A549 (cell line): ENCODE data around the gene NAT10.

ENCODE experiments used
- CEBPB ChIP-seq, 2 experiments: fragments of >200 bp in 1 of 2; sonication (Bioruptor Twin) in 1 of 2; formaldehyde crosslinking in 1 of 2; IDR thresholded peaks; 2 replicates each; pipeline ENCODE4 v1.6.1; 2012 to 2016
- ESRRA ChIP-seq: fragments of 150-350 bp; IDR thresholded peaks from 2 replicates; pipeline ENCODE4 v1.6.1; 2014; ENCODE audit warnings: mild to moderate bottlenecking, low read length, borderline replicate concordance
- MAFK ChIP-seq: fragments of 450-650 bp; IDR thresholded peaks from 2 replicates; pipeline ENCODE4 v1.6.1; 2014; ENCODE audit not compliant: partially characterized antibody
- POLR2A ChIP-seq: IDR thresholded peaks from 2 replicates; pipeline ENCODE4 v1.6.1; 2012; ENCODE audit warnings: mild to moderate bottlenecking, low read length
- RAD21 ChIP-seq, 2 experiments: fragments of >200 bp in 1 of 2; sonication (Bioruptor Twin) in 1 of 2; formaldehyde crosslinking in 1 of 2; IDR thresholded peaks in 1 of 2; conservative IDR thresholded peaks in 1 of 2; 2 replicates in 1 of 2; 3 replicates in 1 of 2; pipeline ENCODE4 v1.6.1; 2012 to 2018; ENCODE audit warnings: inconsistent platforms in 1 of 2
- TF ChIP-seq, protein P1 (sequence below): IDR thresholded peaks from 2 replicates; pipeline ENCODE4 v1.6.1; 2012
- TF ChIP-seq, protein P2 (sequence below): fragments of 250-450 bp; sonication (Bioruptor Pico); IDR thresholded peaks from 2 replicates; pipeline ENCODE4 v1.5.0; 2021; ENCODE audit warnings: mild to moderate bottlenecking, moderate library complexity, borderline replicate concordance
- TF ChIP-seq, protein P3 (sequence below): fragments of >200 bp; sonication (Bioruptor Twin); formaldehyde crosslinking; IDR thresholded peaks from 3 replicates; pipeline ENCODE4 v1.5.1; 2016
- TF ChIP-seq, protein P4 (sequence below): fragments of 150-350 bp; IDR thresholded peaks from 2 replicates; pipeline ENCODE4 v1.6.1; 2014; ENCODE audit warnings: low read depth, mild to moderate bottlenecking, low read length
- TF ChIP-seq, protein P5 (sequence below): fragments of 200-600 bp; sonication (generic); IDR thresholded peaks from 2 replicates; pipeline ENCODE4 v1.6.1; 2016; ENCODE audit warnings: antibody characterized with exemption, mild to moderate bottlenecking, moderate library complexity

DNA sequence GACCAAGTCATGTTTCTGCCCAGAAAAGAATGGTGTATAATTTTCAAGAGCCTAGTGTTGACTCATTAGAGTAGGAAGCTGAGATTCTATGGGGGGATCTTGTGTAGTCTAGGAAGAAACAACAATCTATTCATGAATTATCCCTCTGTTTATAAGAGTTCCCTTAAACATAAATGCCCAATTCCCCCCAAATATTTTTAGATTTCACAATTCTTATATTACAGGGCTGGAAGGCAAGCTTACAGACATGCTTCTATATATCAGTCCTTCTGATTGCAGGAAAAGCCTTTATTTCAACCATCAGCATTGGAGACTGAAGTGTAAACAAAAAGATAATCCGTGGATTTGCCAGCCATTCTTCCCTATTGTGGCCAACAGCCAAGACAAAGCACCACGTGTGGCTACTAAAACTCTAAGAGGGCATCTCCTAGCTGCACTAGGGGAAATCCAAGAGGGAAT is 71.4 kb downstream of the NAT10 start:
- TF ChIP-seq RAD21 (conservative IDR thresholded peaks at IDR 0.05 in 1 of 2, IDR thresholded peaks at IDR 0.05 in 1 of 2) = no peak
- TF ChIP-seq, protein P1, sequence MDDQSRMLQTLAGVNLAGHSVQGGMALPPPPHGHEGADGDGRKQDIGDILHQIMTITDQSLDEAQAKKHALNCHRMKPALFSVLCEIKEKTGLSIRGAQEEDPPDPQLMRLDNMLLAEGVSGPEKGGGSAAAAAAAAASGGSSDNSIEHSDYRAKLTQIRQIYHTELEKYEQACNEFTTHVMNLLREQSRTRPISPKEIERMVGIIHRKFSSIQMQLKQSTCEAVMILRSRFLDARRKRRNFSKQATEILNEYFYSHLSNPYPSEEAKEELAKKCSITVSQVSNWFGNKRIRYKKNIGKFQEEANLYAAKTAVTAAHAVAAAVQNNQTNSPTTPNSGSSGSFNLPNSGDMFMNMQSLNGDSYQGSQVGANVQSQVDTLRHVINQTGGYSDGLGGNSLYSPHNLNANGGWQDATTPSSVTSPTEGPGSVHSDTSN = no peak
- TF ChIP-seq MAFK = no peak
- TF ChIP-seq, protein P2, sequence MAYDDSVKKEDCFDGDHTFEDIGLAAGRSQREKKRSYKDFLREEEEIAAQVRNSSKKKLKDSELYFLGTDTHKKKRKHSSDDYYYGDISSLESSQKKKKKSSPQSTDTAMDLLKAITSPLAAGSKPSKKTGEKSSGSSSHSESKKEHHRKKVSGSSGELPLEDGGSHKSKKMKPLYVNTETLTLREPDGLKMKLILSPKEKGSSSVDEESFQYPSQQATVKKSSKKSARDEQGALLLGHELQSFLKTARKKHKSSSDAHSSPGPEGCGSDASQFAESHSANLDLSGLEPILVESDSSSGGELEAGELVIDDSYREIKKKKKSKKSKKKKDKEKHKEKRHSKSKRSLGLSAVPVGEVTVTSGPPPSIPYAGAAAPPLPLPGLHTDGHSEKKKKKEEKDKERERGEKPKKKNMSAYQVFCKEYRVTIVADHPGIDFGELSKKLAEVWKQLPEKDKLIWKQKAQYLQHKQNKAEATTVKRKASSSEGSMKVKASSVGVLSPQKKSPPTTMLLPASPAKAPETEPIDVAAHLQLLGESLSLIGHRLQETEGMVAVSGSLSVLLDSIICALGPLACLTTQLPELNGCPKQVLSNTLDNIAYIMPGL (CRISPR knock-in tag) = no peak
- no peak for TF ChIP-seq POLR2A
- no peak for TF ChIP-seq CEBPB (IDR thresholded peaks at IDR 0.05)
- TF ChIP-seq, protein P3, sequence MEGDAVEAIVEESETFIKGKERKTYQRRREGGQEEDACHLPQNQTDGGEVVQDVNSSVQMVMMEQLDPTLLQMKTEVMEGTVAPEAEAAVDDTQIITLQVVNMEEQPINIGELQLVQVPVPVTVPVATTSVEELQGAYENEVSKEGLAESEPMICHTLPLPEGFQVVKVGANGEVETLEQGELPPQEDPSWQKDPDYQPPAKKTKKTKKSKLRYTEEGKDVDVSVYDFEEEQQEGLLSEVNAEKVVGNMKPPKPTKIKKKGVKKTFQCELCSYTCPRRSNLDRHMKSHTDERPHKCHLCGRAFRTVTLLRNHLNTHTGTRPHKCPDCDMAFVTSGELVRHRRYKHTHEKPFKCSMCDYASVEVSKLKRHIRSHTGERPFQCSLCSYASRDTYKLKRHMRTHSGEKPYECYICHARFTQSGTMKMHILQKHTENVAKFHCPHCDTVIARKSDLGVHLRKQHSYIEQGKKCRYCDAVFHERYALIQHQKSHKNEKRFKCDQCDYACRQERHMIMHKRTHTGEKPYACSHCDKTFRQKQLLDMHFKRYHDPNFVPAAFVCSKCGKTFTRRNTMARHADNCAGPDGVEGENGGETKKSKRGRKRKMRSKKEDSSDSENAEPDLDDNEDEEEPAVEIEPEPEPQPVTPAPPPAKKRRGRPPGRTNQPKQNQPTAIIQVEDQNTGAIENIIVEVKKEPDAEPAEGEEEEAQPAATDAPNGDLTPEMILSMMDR = no peak
- TF ChIP-seq, protein P4, sequence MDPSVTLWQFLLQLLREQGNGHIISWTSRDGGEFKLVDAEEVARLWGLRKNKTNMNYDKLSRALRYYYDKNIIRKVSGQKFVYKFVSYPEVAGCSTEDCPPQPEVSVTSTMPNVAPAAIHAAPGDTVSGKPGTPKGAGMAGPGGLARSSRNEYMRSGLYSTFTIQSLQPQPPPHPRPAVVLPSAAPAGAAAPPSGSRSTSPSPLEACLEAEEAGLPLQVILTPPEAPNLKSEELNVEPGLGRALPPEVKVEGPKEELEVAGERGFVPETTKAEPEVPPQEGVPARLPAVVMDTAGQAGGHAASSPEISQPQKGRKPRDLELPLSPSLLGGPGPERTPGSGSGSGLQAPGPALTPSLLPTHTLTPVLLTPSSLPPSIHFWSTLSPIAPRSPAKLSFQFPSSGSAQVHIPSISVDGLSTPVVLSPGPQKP = no peak
- TF ChIP-seq, protein P5, sequence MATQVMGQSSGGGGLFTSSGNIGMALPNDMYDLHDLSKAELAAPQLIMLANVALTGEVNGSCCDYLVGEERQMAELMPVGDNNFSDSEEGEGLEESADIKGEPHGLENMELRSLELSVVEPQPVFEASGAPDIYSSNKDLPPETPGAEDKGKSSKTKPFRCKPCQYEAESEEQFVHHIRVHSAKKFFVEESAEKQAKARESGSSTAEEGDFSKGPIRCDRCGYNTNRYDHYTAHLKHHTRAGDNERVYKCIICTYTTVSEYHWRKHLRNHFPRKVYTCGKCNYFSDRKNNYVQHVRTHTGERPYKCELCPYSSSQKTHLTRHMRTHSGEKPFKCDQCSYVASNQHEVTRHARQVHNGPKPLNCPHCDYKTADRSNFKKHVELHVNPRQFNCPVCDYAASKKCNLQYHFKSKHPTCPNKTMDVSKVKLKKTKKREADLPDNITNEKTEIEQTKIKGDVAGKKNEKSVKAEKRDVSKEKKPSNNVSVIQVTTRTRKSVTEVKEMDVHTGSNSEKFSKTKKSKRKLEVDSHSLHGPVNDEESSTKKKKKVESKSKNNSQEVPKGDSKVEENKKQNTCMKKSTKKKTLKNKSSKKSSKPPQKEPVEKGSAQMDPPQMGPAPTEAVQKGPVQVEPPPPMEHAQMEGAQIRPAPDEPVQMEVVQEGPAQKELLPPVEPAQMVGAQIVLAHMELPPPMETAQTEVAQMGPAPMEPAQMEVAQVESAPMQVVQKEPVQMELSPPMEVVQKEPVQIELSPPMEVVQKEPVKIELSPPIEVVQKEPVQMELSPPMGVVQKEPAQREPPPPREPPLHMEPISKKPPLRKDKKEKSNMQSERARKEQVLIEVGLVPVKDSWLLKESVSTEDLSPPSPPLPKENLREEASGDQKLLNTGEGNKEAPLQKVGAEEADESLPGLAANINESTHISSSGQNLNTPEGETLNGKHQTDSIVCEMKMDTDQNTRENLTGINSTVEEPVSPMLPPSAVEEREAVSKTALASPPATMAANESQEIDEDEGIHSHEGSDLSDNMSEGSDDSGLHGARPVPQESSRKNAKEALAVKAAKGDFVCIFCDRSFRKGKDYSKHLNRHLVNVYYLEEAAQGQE = no peak
- no peak for TF ChIP-seq ESRRA
